ENCODE measurements around the gene PARD6G.

GRCh38 chr18:80246445-80247392, 595 bp downstream of the PARD6G start:
- TF ChIP-seq CTCF (IDR thresholded peaks at IDR 0.05; ENCODE audit: low read depth, low read length, poor library complexity, severe bottlenecking): no peak
- no peak for TF ChIP-seq EZH2phosphoT487 (IDR thresholded peaks at IDR 0.05; ENCODE audit: borderline replicate concordance, low read length)
